Right kidney (tissue), 1 donor: ENCODE results near the gene NCF1.
A peak's percentile ranks its signal among the peaks of the same experiment; 100 is the strongest.
"Not testable (repeated sequence)": the region's sequence is repeated elsewhere in the genome, so short reads cannot be mapped to it uniquely, and the experiment has no call there.

Experiments used
- DNase-seq: peaks from one replicate; pipeline ENCODE4 v3.0.0-alpha.2; 2016

Gene NCF1

GRCh38 chr7:74788369-74789150, 14.7 kb downstream of the NCF1 start:
- DNase-seq: peak; percentile 82

- DNase-seq: not testable (repeated sequence)
These were observed 15.5 kb downstream of the NCF1 start for GRCh38 chr7:74789200-74789736.

- not testable (repeated sequence) for DNase-seq
These were observed 24.2 kb downstream of the NCF1 start for GRCh38 chr7:74797848-74798622.

DNA sequence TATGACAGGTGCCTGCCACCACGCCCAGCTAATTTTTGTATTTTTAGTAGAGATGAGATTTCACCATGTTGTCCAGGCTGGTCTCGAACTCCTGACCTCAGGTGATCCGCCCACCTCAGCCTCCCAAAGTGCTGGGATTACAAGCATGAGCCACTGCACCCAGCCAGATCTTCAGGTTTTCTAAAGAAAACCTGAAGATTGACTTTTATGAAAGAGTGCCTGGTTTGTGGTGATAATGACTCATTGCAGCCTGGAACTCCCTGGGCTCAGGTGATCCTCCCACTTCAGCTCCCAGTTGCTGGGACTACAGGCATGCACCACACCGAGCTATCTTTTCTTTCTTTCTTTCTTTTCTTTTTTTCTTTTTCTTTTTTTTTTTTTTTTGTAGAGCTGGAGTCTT, 24.8 kb downstream of the NCF1 start:
- DNase-seq: not testable (repeated sequence)

DNA sequence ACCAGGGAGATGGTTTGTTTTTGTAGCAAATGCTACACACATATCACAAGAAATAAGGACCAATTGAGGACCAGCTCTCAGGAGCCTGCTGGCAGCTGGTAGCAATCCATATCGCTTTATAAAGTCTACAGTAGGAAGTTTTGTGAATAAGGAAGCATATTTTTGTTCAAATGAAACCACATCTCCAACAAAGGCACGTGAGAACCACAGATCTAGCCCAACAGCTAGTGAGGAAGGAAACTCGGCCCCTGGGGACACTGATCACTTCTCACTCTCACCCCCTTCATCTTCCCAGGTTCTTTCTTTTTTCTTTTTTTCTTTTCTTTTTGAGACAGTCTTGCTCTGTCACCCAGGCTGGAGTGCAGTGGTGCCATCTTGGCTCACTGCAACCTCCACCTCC, 42.1 kb downstream of the NCF1 start:
- not testable (repeated sequence) for DNase-seq

DNA sequence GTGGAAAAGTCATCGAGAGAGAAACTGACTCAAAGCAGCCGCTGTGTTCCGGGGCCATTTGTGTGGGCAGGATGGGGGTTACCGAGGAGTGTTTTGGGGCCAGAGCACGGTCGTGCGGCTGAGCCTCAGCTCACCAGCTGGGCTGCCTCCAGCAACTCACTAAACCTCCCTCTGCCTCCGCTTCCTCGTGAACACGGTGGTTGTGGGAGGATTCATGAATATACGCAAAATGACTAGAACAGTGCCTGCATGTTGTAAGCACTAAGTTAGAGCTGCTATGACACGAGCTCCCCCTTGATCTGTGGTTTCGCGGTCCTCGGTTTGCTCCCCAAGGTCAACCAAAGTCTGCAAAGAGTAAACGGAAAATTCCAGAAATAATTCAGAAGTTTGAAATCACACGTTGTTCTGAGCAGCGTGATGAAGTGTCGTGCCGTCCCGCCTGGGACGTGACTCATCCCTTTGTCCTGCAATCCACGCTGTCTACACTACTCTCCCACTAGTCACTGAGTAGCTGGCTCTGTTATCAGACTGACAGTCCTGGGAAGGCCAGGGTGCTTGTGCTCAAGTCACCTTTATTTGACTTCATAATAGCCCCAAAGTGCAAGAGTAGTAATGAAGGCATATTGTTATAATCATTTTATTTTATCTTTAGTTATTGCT, 46.5 kb downstream of the NCF1 start:
- DNase-seq: not testable (repeated sequence)

GRCh38 chr7:74821259-74821658, 47.4 kb downstream of the NCF1 start:
- DNase-seq: not testable (repeated sequence)

- DNase-seq: not testable (repeated sequence)
These were observed 56.1 kb downstream of the NCF1 start for GRCh38 chr7:74829959-74830358.

DNA sequence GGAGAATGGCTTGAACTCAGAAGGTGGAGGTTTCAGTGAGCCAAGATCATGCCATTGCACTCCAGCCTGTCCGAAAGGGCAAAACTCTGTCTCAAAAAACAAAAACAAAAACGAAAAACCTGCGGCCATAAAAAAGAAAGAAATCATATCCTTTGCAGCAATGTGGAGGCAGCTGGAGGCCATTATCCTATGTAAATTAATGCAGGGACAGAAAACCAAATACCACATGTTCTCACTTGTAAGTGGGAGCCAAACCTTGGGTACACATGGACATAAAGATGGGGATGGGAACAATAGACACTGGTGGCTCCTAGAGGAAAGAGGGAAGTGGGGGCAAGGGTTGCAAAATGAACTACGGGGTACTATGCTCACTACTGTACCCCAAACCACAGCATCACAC, 56.6 kb downstream of the NCF1 start:
- not testable (repeated sequence) for DNase-seq
